Type B pancreatic cell (in vitro differentiated cells): Measurements from ENCODE around the gene METTL25B. TPM values are rescaled to one million over a fixed set of nuclear protein-coding genes. Genes with fewer than 3 reads are reported as not detected.

Experiments
- DNase-seq: peaks from one replicate; pipeline ENCODE4 v3.0.0; 2021; ENCODE audit warnings: mixed read lengths; ENCODE audit not compliant: unreplicated experiment; ENCODE audit errors: extremely low spot score
- H3K27ac Mint-ChIP-seq: 2 replicates; pipeline ENCODE4 v1.8.0; 2021; ENCODE audit warnings: mild to moderate bottlenecking, mixed read lengths
- H3K27me3 Mint-ChIP-seq: 2 replicates; pipeline ENCODE4 v1.8.0; 2021; ENCODE audit warnings: mixed read lengths
- H3K36me3 Mint-ChIP-seq: 2 replicates; pipeline ENCODE4 v1.8.0; 2021; ENCODE audit warnings: mixed read lengths
- H3K4me1 Mint-ChIP-seq: one replicate; pipeline ENCODE4 v1.8.0; 2021; ENCODE audit warnings: mixed read lengths; ENCODE audit not compliant: unreplicated experiment
- H3K4me3 Mint-ChIP-seq: 2 replicates; pipeline ENCODE4 v1.8.0; 2021; ENCODE audit warnings: mild to moderate bottlenecking, mixed read lengths
- H3K9me3 Mint-ChIP-seq: 2 replicates; pipeline ENCODE4 v1.8.0; 2021; ENCODE audit warnings: mixed read lengths
- CTCF ChIP-seq: fragments of 200-600 bp; sonication (generic); conservative IDR thresholded peaks from 2 replicates; pipeline ENCODE4 v1.5.0; 2021; ENCODE audit warnings: antibody characterized with exemption, mild to moderate bottlenecking
- total RNA-seq: library from RNA; stranded (reverse); gene quantifications from 2 replicates; pipeline ENCODE4 v1.2.1, GENCODE V29; 2021; ENCODE audit warnings: low replicate concordance

Gene METTL25B
- total RNA-seq, 1 donor from 2014 or later: 35.2 TPM

GRCh38 chr1:156766298-156767100, 38.2 kb downstream of the METTL25B start:
- Mint-ChIP-seq H3K36me3 (peaks cover 18% of the 10 kb centered on the region), H3K27ac (no peak overlapping the region), H3K27me3 (no peaks in the 10 kb centered on the region), H3K9me3 (no peaks in the 10 kb centered on the region), H3K4me3 (no peak overlapping the region), H3K4me1 (peaks cover 30% of the 10 kb centered on the region)
- DNase-seq: no peak
- no peak for TF ChIP-seq CTCF

GRCh38 chr1:156767101-156767878, 39.0 kb downstream of the METTL25B start, which contains the start of gene PRCC:
Gene PRCC, plus strand, starts transcription at chr1:156767535. Its CDS starts 237 bp downstream, at chr1:156767772.
- Mint-ChIP-seq H3K4me3 (no peak within 1 kb of the TSS), H3K4me1 (peaks cover 34% of the 10 kb centered on the region), H3K27me3 (no peaks in the 10 kb centered on the region), H3K9me3 (no peaks in the 10 kb centered on the region), H3K36me3 (peaks cover 18% of the 10 kb centered on the region), H3K27ac (no peak within 1 kb of the TSS)
- DNase-seq: peak; percentile 98
- TF ChIP-seq CTCF: peak; percentile 40

GRCh38 chr1:156767879-156768604, 39.8 kb downstream of the METTL25B start:
- Mint-ChIP-seq H3K27me3 (no peaks in the 10 kb centered on the region), H3K36me3 (peaks cover 18% of the 10 kb centered on the region), H3K4me3 (no peak overlapping the region), H3K4me1 (peaks cover 41% of the 10 kb centered on the region), H3K27ac (no peak overlapping the region), H3K9me3 (no peaks in the 10 kb centered on the region)
- no peak for TF ChIP-seq CTCF
- no peak for DNase-seq

GRCh38 chr1:156768610-156769295, 40.5 kb downstream of the METTL25B start:
- Mint-ChIP-seq H3K27ac (no peak overlapping the region), H3K4me3 (no peak overlapping the region), H3K36me3 (peaks cover 24% of the 10 kb centered on the region), H3K27me3 (no peaks in the 10 kb centered on the region), H3K9me3 (peaks cover 2% of the 10 kb centered on the region), H3K4me1 (peaks cover 48% of the 10 kb centered on the region)
- DNase-seq: no peak
- no peak for TF ChIP-seq CTCF

GRCh38 chr1:156772222-156772621, 44.0 kb downstream of the METTL25B start:
- DNase-seq: no peak
- peaks cover 55% of the 10 kb centered on the region for H3K4me1 Mint-ChIP-seq
- H3K27me3 Mint-ChIP-seq: no peaks in the 10 kb centered on the region
- H3K27ac Mint-ChIP-seq: peak overlapping the region; percentile 36
- peak overlapping the region; percentile 21 for H3K4me3 Mint-ChIP-seq
- peak; percentile 54 for TF ChIP-seq CTCF
- peaks cover 26% of the 10 kb centered on the region for H3K36me3 Mint-ChIP-seq
- peaks cover 3% of the 10 kb centered on the region for H3K9me3 Mint-ChIP-seq
